Measurements from ENCODE around the gene NFATC2IP.
"Not testable (repeated sequence)": the region's sequence is repeated elsewhere in the genome, so short reads cannot be mapped to it uniquely, and the experiment has no call there.

NFATC2IP gene

GRCh38 chr16:28974007-28974436 lies 23.3 kb downstream of the NFATC2IP start:
- DNase-seq (ENCODE audit: low read depth in 2 of 2), result no peak

DNA sequence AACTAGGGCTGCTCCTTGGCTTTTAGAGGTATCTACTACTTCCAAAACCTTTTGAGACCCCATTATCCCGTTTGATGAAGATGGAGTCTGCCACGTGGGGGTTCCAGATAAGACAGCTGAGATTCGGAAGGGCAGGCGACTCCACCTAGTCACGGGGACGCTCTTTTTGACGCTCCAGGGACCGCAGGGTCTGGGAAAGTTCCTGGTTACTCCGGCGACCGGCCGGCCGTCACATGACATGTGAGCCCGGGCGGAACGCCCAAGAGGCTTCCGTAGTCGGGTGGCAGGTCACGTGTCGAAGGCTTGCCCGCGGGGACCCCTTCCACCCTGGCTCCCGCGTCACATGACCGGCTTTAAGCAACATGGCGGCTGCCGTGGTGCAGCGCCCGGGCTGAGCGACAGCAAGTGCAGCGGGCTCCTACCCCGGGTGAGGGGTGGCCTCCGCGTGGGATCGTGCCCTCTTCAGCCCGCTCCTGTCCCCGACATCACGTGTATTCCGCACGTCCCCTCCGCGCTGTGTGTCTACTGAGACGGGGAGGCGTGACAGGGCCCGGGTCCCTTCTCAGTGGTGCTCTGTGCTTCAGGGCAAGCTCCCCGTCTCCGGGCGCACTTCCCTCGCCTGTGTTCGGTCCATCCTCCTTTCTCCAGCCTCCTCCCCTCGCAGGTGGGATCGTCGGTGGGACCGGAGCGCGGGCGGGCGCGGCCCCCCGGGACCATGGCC lies 23.9 kb downstream of the NFATC2IP start, which contains the start of gene SPNS1:
Gene SPNS1 (plus strand): TSS at position 342 of the 721 bp plus-strand sequence. CDS start 374 bp downstream, at position 716.
- peak; percentile 82 for DNase-seq (ENCODE audit: low read depth in 2 of 2)

- no peak for DNase-seq (ENCODE audit: low read depth in 2 of 2)
Observed at GRCh38 chr16:28975158-28975599, 24.4 kb downstream of the NFATC2IP start.

- DNase-seq (ENCODE audit: low read depth in 2 of 2), result no peak
Observed at GRCh38 chr16:28977703-28978662, 27.2 kb downstream of the NFATC2IP start.

DNA sequence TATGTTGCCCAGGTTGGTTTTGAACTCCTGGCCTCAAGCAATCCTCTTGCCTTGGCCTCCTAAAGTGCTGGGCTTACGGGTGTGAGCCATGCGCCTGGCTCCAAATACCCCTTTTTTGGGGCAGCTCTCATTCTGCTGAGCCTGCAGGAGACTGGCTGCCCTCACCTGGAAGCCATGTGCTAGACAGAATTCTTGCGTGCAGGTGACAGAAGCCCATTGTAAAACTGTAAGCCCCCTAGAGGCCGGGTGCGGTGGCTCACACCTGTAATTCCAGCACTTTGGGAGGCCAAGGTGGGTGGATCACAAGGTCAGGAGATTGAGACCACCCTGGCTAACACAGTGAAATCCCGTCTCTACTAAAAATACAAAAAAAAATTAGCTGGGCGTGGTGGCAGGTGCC lies 29.6 kb downstream of the NFATC2IP start:
- DNase-seq (ENCODE audit: low read depth in 2 of 2), result not testable (repeated sequence)

GRCh38 chr16:28980929-28981328 lies 30.2 kb downstream of the NFATC2IP start:
- no peak for DNase-seq (ENCODE audit: low read depth in 2 of 2)

- DNase-seq (ENCODE audit: low read depth in 2 of 2), result no peak
Observed at GRCh38 chr16:28981517-28981916, 30.8 kb downstream of the NFATC2IP start.

DNA sequence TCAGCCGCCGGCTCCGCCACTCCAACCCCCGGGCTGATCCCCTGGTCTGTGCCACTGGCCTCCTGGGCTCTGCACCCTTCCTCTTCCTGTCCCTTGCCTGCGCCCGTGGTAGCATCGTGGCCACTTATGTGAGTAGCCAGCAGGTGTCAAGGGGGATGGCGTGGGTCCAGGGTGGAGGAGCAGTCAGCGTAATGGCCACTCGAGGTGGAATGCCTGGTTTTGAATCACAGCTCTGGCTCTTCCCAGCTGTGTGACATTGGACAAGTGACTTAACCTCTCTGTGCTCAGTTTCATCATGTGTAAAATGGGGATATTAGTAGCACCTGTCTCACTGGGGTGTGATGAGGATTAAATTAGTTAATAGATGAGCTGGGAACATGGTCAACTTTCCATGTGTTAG lies 31.7 kb downstream of the NFATC2IP start:
- DNase-seq (ENCODE audit: low read depth in 2 of 2), result no peak

GRCh38 chr16:28982949-28983348 lies 32.2 kb downstream of the NFATC2IP start:
- DNase-seq (ENCODE audit: low read depth in 2 of 2), result no peak

- no peak for DNase-seq (ENCODE audit: low read depth in 2 of 2)
Observed at GRCh38 chr16:28983644-28984043, 32.9 kb downstream of the NFATC2IP start.

GRCh38 chr16:28984091-28984490 lies 33.4 kb downstream of the NFATC2IP start:
- no peak for DNase-seq (ENCODE audit: low read depth in 2 of 2)

DNA sequence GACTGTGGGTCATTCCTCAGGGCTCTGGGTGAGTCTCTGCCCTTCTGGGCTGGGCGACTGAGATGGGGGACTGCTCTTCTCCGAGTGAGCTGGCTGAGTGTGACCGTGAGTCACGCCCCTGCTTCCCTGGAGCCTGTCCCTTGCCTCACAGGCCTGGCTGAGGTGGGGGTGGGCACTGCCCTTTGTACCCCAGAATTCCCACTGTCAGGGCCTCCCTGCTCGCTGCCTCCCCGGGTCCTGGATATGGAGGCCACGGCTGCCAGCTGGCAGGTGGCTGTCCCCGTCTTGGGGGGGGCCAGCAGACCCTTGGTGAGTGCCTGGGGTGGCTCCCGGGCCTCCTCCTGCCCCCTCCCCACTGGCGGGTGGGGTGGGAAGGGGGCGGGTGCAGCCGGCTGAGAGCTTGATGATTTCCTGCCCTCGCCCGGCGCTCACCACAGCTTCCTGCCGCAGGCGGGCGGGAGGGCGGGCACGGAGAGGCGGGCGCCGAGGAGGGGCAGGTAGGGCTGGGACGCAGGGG lies 33.9 kb downstream of the NFATC2IP start, which contains the start of gene LAT:
Gene LAT (plus strand): TSS at position 434 of the 517 bp plus-strand sequence. CDS start 366 bp downstream, outside the sequence.
- peak; percentile 60 to 67 for DNase-seq (ENCODE audit: low read depth in 2 of 2)

DNA sequence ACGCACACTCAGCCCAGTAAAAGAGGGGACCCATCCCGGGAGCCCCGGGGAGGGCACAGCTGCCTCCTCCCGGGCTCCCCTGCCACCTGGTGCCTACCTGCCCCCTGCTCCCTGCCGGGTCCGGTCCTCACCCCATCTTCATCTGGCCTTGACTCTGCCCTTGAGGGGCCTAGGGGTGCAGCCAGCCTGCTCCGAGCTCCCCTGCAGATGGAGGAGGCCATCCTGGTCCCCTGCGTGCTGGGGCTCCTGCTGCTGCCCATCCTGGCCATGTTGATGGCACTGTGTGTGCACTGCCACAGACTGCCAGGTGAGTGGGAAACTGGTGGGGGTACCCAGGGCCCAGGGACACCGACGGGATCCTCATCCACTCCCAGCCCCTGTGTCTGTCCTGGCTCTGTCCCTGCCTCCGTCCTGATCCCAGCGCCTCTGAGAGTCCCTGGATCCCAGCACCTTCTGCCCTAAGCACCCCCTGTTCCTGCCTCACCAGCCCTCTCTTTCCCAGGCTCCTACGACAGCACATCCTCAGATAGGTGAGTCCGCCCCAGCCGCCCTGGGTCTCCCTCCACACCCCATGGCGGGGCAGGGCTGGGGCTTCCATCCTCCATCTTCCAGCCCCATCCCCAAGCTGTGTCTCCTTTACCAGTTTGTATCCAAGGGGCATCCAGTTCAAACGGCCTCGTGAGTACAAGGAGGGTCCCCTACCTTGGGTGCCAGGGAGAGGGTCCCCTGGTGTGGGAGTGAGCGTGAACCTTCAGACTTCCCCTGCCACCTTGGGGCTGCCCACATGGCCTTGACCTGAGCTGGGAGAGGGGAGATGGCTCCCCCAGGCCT lies 34.7 kb downstream of the NFATC2IP start:
- DNase-seq (ENCODE audit: low read depth in 2 of 2), result no peak

DNA sequence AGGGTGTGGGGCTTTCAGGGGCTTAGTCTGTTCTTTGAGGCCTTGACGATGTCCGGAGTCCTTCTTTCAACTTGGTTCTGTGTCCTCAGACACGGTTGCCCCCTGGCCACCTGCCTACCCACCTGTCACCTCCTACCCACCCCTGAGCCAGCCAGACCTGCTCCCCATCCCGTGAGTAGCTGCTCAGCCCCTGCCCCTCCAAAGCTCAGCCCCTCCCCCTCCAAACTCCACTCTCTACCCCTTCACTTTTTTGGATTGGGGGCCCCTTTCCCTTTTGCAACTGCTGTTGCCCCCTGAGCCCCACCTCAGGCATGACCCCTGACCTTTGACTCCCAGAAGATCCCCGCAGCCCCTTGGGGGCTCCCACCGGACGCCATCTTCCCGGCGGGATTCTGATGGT lies 35.3 kb downstream of the NFATC2IP start:
- no peak for DNase-seq (ENCODE audit: low read depth in 2 of 2)

- no peak for DNase-seq (ENCODE audit: low read depth in 2 of 2)
Observed at GRCh38 chr16:28986492-28986891, 35.8 kb downstream of the NFATC2IP start.

GRCh38 chr16:28987170-28987853 lies 36.6 kb downstream of the NFATC2IP start:
- no peak for DNase-seq (ENCODE audit: low read depth in 2 of 2)

DNA sequence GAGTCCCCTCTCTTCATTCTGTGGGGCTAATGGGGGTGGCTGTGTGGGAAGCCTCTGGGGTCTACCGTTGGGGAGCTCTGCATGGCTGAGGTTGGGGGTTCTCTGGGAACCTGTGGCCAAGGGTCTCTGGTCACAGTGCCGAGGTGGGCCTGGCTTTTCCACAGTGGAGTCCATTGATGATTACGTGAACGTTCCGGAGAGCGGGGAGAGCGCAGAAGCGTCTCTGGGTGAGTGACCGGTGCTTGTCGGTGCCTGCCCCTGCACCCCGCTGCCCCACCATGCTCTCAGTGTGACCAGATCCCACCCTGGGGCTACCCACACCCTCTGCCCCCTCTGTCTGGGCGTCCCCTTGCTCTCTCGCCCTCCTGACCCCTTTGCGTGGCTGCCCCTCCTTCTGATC lies 38.6 kb downstream of the NFATC2IP start:
- no peak for DNase-seq (ENCODE audit: low read depth in 2 of 2)

DNA sequence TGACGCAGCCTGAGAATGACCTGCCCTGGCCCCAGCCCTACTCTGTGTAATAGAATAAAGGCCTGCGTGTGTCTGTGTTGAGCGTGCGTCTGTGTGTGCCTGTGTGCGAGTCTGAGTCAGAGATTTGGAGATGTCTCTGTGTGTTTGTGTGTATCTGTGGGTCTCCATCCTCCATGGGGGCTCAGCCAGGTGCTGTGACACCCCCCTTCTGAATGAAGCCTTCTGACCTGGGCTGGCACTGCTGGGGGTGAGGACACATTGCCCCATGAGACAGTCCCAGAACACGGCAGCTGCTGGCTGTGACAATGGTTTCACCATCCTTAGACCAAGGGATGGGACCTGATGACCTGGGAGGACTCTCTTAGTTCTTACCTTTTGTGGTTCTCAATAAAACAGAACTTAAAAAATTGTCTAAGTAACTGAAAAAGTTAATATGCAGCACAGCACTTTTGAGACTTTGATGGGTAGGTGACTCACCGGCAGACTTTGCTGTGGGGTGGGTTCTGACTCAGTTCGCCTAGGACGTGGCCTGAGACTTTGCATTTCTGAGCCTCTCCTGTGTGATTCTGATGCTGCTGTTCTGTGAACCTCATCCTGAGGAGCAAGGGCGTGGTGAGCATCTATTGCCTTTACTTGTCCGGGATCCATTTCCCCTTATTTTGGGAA lies 39.8 kb downstream of the NFATC2IP start:
- peak in 1 of 2 donors; percentile 37 for DNase-seq (ENCODE audit: low read depth in 2 of 2)

- no peak for DNase-seq (ENCODE audit: low read depth in 2 of 2)
Observed at GRCh38 chr16:28991687-28992086, 41.0 kb downstream of the NFATC2IP start.

GRCh38 chr16:28992496-28992895 lies 41.8 kb downstream of the NFATC2IP start:
- no peak for DNase-seq (ENCODE audit: low read depth in 2 of 2)
